Upper lobe of left lung (tissue), 4 donors: Measurements from ENCODE around the gene HSPB1.

Experiments used
- CTCF ChIP-seq, 6 experiments: fragments of 450-650 bp in 4 of 6; fragments of 200-600 bp in 2 of 6; sonication (generic) in 2 of 6; IDR thresholded peaks; one replicate each; pipeline ENCODE4 v1.5.1; 2016 to 2019; ENCODE audit warnings: antibody characterized with exemption in 6 of 6
- POLR2A ChIP-seq, 4 donors: fragments of 450-650 bp; IDR thresholded peaks; one replicate each; pipeline ENCODE4 v1.5.1; 2016 to 2017; ENCODE audit warnings: antibody characterized with exemption in 4 of 4, mild to moderate bottlenecking in 2 of 4

GRCh38 chr7:76269895-76270294 is 32.6 kb upstream of the HSPB1 start:
- TF ChIP-seq CTCF (IDR thresholded peaks at IDR 0.05) = no peak
- TF ChIP-seq POLR2A (IDR thresholded peaks at IDR 0.05) = no peak
